ENCODE data around the gene DNAI1.

DNAI1 gene

GRCh38 chr9:34570376-34570775 is 111.8 kb downstream of the DNAI1 start:
- TF ChIP-seq REST (IDR thresholded peaks at IDR 0.05; ENCODE audit: insufficient read depth in 1 of 2, low read depth in 2 of 2, low read length in 2 of 2): no peak
- no peak for TF ChIP-seq SIN3A (IDR thresholded peaks at IDR 0.05; ENCODE audit: borderline replicate concordance, insufficient read depth, low read length)
- TF ChIP-seq FOXP2 (optimal IDR thresholded peaks at IDR 0.05; ENCODE audit: borderline replicate concordance, extremely low read depth, extremely low read length, insufficient read depth): no peak
- no peak for TF ChIP-seq POLR2AphosphoS5 (IDR thresholded peaks at IDR 0.05; ENCODE audit: low read depth, low read length)
- no peak for TF ChIP-seq TAF1 (IDR thresholded peaks at IDR 0.05; ENCODE audit: borderline replicate concordance, insufficient read depth, low read length)

Measured in PFSK-1 (cell line).